Tibial artery (tissue), 4 donors: ENCODE measurements around the gene SDC3.

Experiments used
- DNase-seq, 2 donors: peaks; one replicate each; pipeline ENCODE4 v3.0.0-alpha.2; 2019
- H3K27ac ChIP-seq, 2 donors: fragments of 200-600 bp; sonication (generic) in 1 of 2; 1 replicate in 1 of 2; 2 replicates in 1 of 2; pipeline ENCODE4 v1.5.1; 2018 to 2019; ENCODE audit warnings: mild to moderate bottlenecking in 1 of 2
- H3K27me3 ChIP-seq, 2 donors: fragments of 200-600 bp; sonication (generic) in 1 of 2; one replicate each; pipeline versions ENCODE4 v1.5.1 to v1.6.0; 2016 to 2019
- H3K36me3 ChIP-seq, 3 donors: fragments of 200-600 bp; sonication (generic) in 2 of 3; one replicate each; pipeline ENCODE4 v1.5.1; 2016 to 2019; ENCODE audit warnings: mild to moderate bottlenecking in 2 of 3
- H3K4me1 ChIP-seq, 4 donors: fragments of 200-600 bp; sonication (generic) in 2 of 4; 1 replicate in 3 of 4; 2 replicates in 1 of 4; pipeline ENCODE4 v1.5.1; 2016 to 2019
- H3K4me3 ChIP-seq, 2 donors: fragments of 200-600 bp; sonication (generic) in 1 of 2; 1 replicate in 1 of 2; 2 replicates in 1 of 2; pipeline ENCODE4 v1.5.1; 2018 to 2019; ENCODE audit warnings: mild to moderate bottlenecking in 2 of 2
- H3K9me3 ChIP-seq, 3 donors: fragments of 200-600 bp; sonication (generic) in 1 of 3; one replicate each; pipeline ENCODE4 v1.5.1; 2016 to 2019
- CTCF ChIP-seq, 2 experiments: fragments of 200-600 bp in 1 of 2; fragments of 450-650 bp in 1 of 2; IDR thresholded peaks; one replicate each; pipeline ENCODE4 v1.5.1; 2017 to 2019; ENCODE audit warnings: antibody characterized with exemption in 2 of 2, mild to moderate bottlenecking in 1 of 2, moderate library complexity in 1 of 2
- intact Hi-C: fragments of 100-400 bp; cut with DNase I; formaldehyde crosslinking; loops from one replicate; pipeline ENCODE4 v1.15.0; 2023; ENCODE audit warnings: low total_unique reads

The SDC3 gene

GRCh38 chr1:30911059-30911954, 2.7 kb upstream of the SDC3 start:
- TF ChIP-seq CTCF (IDR thresholded peaks at IDR 0.05) = peak; percentile 88 to 94
- H3K4me1 ChIP-seq = peaks cover 0 to 27% (median 19%) of the 10 kb centered on the region in 4 donors
- H3K36me3 ChIP-seq = no peaks in the 10 kb centered on the region
- no peaks in the 10 kb centered on the region for H3K9me3 ChIP-seq
- H3K4me3 ChIP-seq = no peak overlapping the region
- intact Hi-C loops = loop anchor here (1.0 to 5.0 kb wide), 2 partner anchors 129 to 189 kb away; partner anchors contain the start of gene MATN1
- H3K27ac ChIP-seq = no peak overlapping the region
- peak; percentile 91 to 92 for DNase-seq
- H3K27me3 ChIP-seq = no peaks in the 10 kb centered on the region

- peaks cover 0 to 36% (median 26%) of the 10 kb centered on the region in 4 donors for H3K4me1 ChIP-seq
These were observed 959 bp upstream of the SDC3 start for GRCh38 chr1:30909365-30910068.

GRCh38 chr1:30908316-30908695, 252 bp downstream of the SDC3 start:
- Histone ChIP-seq H3K27me3 (no peaks in the 10 kb centered on the region), H3K36me3 (no peaks in the 10 kb centered on the region), H3K4me3 (peak overlapping the region; percentile 54 to 76), H3K4me1 (peaks cover 0 to 43% (median 26%) of the 10 kb centered on the region in 4 donors), H3K9me3 (no peaks in the 10 kb centered on the region), H3K27ac (peak overlapping the region; percentile 52 to 73)
- TF ChIP-seq CTCF (IDR thresholded peaks at IDR 0.05) = no peak
- intact Hi-C loops = no loop called here
- peak in 1 of 2 donors; percentile 14 for DNase-seq

More at GRCh38 chr1:30909365-30910068, 959 bp upstream of the SDC3 start:
- Histone ChIP-seq H3K27me3 (no peaks in the 10 kb centered on the region), H3K9me3 (no peaks in the 10 kb centered on the region), H3K27ac (peak overlapping the region; percentile 58 to 66), H3K4me3 (peak overlapping the region; percentile 55 to 64), H3K36me3 (no peaks in the 10 kb centered on the region)
- TF ChIP-seq CTCF (IDR thresholded peaks at IDR 0.05) = no peak
- intact Hi-C loops = loop anchor here (5.0 kb wide), 1 partner anchor 187 kb away; the partner anchor contains the start of gene MATN1
- peak in 1 of 2 donors; percentile 32 for DNase-seq

- no peak for TF ChIP-seq CTCF (IDR thresholded peaks at IDR 0.05)
- Histone ChIP-seq H3K27ac (peak overlapping the region; percentile 52 to 73), H3K27me3 (no peaks in the 10 kb centered on the region), H3K36me3 (no peaks in the 10 kb centered on the region), H3K4me3 (peak overlapping the region; percentile 54 to 76), H3K4me1 (peaks cover 0 to 49% (median 31%) of the 10 kb centered on the region in 4 donors), H3K9me3 (no peaks in the 10 kb centered on the region)
- intact Hi-C loops = no loop called here
- peak; percentile 18 to 67 for DNase-seq
These were observed 860 bp downstream of the SDC3 start for GRCh38 chr1:30907481-30908315.
